H1 (cell line): ENCODE data around the gene BICDL1. TPM values are rescaled to one million over a fixed set of nuclear protein-coding genes. Genes with fewer than 3 reads are reported as not detected.

Experiments used
- CTCF ChIA-PET: fragments of 300-600 bp; sonication (Branson Sonifier 250); formaldehyde crosslinking; loops from one replicate; lab custom pipeline; 2021; ENCODE audit not compliant: partially characterized antibody; lab: Charles Lee
- POLR2A ChIA-PET: fragments of 300-600 bp; sonication (Branson Sonifier 250); formaldehyde crosslinking; loops from one replicate; lab custom pipeline; 2021; ENCODE audit warnings: inconsistent platforms; ENCODE audit not compliant: partially characterized antibody; lab: Charles Lee
- DNase-seq, 2 experiments: peaks; one replicate each; pipeline versions ENCODE4 v3.0.0 to v3.0.0-alpha.2; 2010 to 2022; ENCODE audit warnings: low spot score in 2 of 2, low read depth in 1 of 2, mixed read lengths in 1 of 2
- FAIRE-seq: peaks from 2 replicates; lab custom pipeline; 2011; peaks lifted over from hg19 to GRCh38; lab: Jason Lieb, UNC
- H2AFZ ChIP-seq: 2 replicates; pipeline ENCODE4 v1.8.1; 2012; ENCODE audit warnings: low read length, inconsistent platforms
- H2AK5ac ChIP-seq: 2 replicates; pipeline ENCODE4 v1.6.1; 2013; ENCODE audit warnings: low read depth, low read length
- H2BK120ac ChIP-seq: replicated peaks from 2 replicates; pipeline ENCODE3; 2013; ENCODE audit warnings: low read depth, low read length, inconsistent platforms
- H2BK12ac ChIP-seq: 2 replicates; pipeline ENCODE4 v1.6.1; 2013; ENCODE audit warnings: low read depth, low read length
- H2BK15ac ChIP-seq: 2 replicates; pipeline ENCODE4 v1.6.1; 2013; ENCODE audit warnings: low read length
- H2BK20ac ChIP-seq: 2 replicates; pipeline ENCODE4 v1.6.1; 2013; ENCODE audit warnings: low read length
- H2BK5ac ChIP-seq: 2 replicates; pipeline ENCODE4 v1.6.1; 2013; ENCODE audit warnings: low read depth, low read length
- H3K14ac ChIP-seq: 2 replicates; pipeline ENCODE4 v1.6.1; 2013; ENCODE audit warnings: inconsistent platforms; ENCODE audit not compliant: insufficient read length
- H3K18ac ChIP-seq: 2 replicates; pipeline ENCODE4 v1.6.1; 2013; ENCODE audit warnings: low read length; ENCODE audit errors: extremely low read depth
- H3K23ac ChIP-seq: 2 replicates; pipeline ENCODE4 v1.6.1; 2013; ENCODE audit warnings: inconsistent platforms; ENCODE audit not compliant: insufficient read length
- H3K23me2 ChIP-seq: 2 replicates; pipeline ENCODE4 v1.6.1; 2013; ENCODE audit warnings: low read depth, low read length
- H3K27ac ChIP-seq: 2 replicates; pipeline ENCODE4 v1.6.1; 2011; ENCODE audit warnings: low read depth, low read length, inconsistent platforms
- H3K27me3 ChIP-seq, 4 experiments: replicated peaks in 1 of 4; 1 replicate in 1 of 4; 2 replicates in 3 of 4; pipeline versions ENCODE4 v1.6.1 to v1.8.1; 2011 to 2013; ENCODE audit warnings: low read length in 3 of 4, mild to moderate bottlenecking in 3 of 4, inconsistent platforms in 2 of 4, mixed read lengths in 2 of 4, moderate library complexity in 1 of 4; ENCODE audit not compliant: control insufficient read depth in 3 of 4, insufficient read depth in 3 of 4; ENCODE audit errors: extremely low read depth in 1 of 4
- H3K36me3 ChIP-seq, 4 experiments: 2 replicates each; pipeline versions ENCODE4 v1.6.1 to v1.8.1; 2011 to 2013; ENCODE audit warnings: mild to moderate bottlenecking in 4 of 4, low read length in 3 of 4, moderate library complexity in 2 of 4, control low read depth in 1 of 4, inconsistent platforms in 1 of 4; ENCODE audit not compliant: insufficient read depth in 4 of 4, control insufficient read depth in 2 of 4
- H3K4ac ChIP-seq: replicated peaks from 2 replicates; pipeline ENCODE3; 2013; ENCODE audit warnings: low read length, low read depth, mixed read lengths, inconsistent platforms; ENCODE audit not compliant: insufficient read length
- H3K4me1 ChIP-seq, 4 experiments: replicated peaks in 1 of 4; 1 replicate in 1 of 4; 2 replicates in 3 of 4; pipeline versions ENCODE4 v1.6.1 to v1.8.1; 2011 to 2013; ENCODE audit warnings: low read length in 3 of 4, inconsistent platforms in 2 of 4, mixed read lengths in 1 of 4; ENCODE audit not compliant: insufficient read depth in 4 of 4, control insufficient read depth in 3 of 4
- H3K4me2 ChIP-seq, 2 experiments: 2 replicates each; pipeline versions ENCODE4 v1.6.1 to v1.8.1; 2011 to 2013; ENCODE audit warnings: low read depth in 2 of 2, low read length in 2 of 2, control low read depth in 1 of 2, inconsistent platforms in 1 of 2, mild to moderate bottlenecking in 1 of 2; ENCODE audit not compliant: insufficient read depth in 1 of 2
- H3K4me3 ChIP-seq, 4 experiments: fragments of 200-600, 300-600 bp in 1 of 4; sonication (generic), shearing (Covaris generic), sonication (Bioruptor Twin) in 1 of 4; 2 replicates each; pipeline versions ENCODE4 v1.5.1 to v1.8.1; 2011 to 2016; ENCODE audit warnings: low read length in 4 of 4, low read depth in 3 of 4, control low read depth in 2 of 4, inconsistent platforms in 2 of 4, mild to moderate bottlenecking in 2 of 4, mixed read lengths in 1 of 4, moderate library complexity in 1 of 4; ENCODE audit not compliant: insufficient read depth in 2 of 4; ENCODE audit errors: extremely low read depth in 1 of 4
- H3K56ac ChIP-seq: replicated peaks from 2 replicates; pipeline ENCODE3; 2013; ENCODE audit warnings: low read depth, mild to moderate bottlenecking, mixed read lengths, low read length, inconsistent platforms; ENCODE audit not compliant: insufficient read length
- H3K79me1 ChIP-seq: 2 replicates; pipeline ENCODE4 v1.6.1; 2013; ENCODE audit warnings: low read depth, low read length, control low read depth
- H3K79me2 ChIP-seq, 2 experiments: 2 replicates each; pipeline versions ENCODE4 v1.6.1 to v1.8.1; 2012 to 2013; ENCODE audit warnings: low read length in 2 of 2, mild to moderate bottlenecking in 2 of 2, inconsistent platforms in 1 of 2; ENCODE audit not compliant: insufficient read depth in 2 of 2, control insufficient read depth in 1 of 2
- H3K9ac ChIP-seq, 4 experiments: replicated peaks in 1 of 4; 1 replicate in 1 of 4; 2 replicates in 3 of 4; pipeline versions ENCODE4 v1.6.1 to v1.8.1; 2011 to 2013; ENCODE audit warnings: low read depth in 3 of 4, low read length in 3 of 4, control low read depth in 2 of 4, mild to moderate bottlenecking in 2 of 4, moderate library complexity in 2 of 4, inconsistent platforms in 1 of 4; ENCODE audit errors: extremely low read depth in 1 of 4
- H3K9me3 ChIP-seq, 2 experiments: 2 replicates each; pipeline versions ENCODE4 v1.6.1 to v1.8.1; 2012 to 2013; ENCODE audit warnings: mild to moderate bottlenecking in 2 of 2, moderate library complexity in 2 of 2, control low read depth in 1 of 2, inconsistent platforms in 1 of 2, low read depth in 1 of 2, low read length in 1 of 2, mixed read lengths in 1 of 2; ENCODE audit not compliant: insufficient read depth in 2 of 2
- H4K20me1 ChIP-seq, 2 experiments: replicated peaks in 1 of 2; 2 replicates each; pipeline versions ENCODE3 to v1.8.1; 2011 to 2013; ENCODE audit warnings: inconsistent platforms in 2 of 2, low read length in 2 of 2, mild to moderate bottlenecking in 1 of 2; ENCODE audit not compliant: insufficient read depth in 2 of 2, control insufficient read depth in 1 of 2
- H4K5ac ChIP-seq: 2 replicates; pipeline ENCODE4 v1.6.1; 2013; ENCODE audit warnings: low read length, low read depth, mixed read lengths, inconsistent platforms; ENCODE audit not compliant: insufficient read length
- H4K8ac ChIP-seq: 2 replicates; pipeline ENCODE4 v1.8.0; 2013; ENCODE audit warnings: mild to moderate bottlenecking, moderate library complexity, low read length, inconsistent platforms; ENCODE audit not compliant: insufficient read depth; ENCODE audit errors: extremely low read depth
- H4K91ac ChIP-seq: replicated peaks from 2 replicates; pipeline ENCODE3; 2013; ENCODE audit warnings: low read length, mixed read lengths, inconsistent platforms; ENCODE audit not compliant: insufficient read length
- BCL11A ChIP-seq, 2 experiments: IDR thresholded peaks; one replicate each; pipeline ENCODE4 v1.6.1; 2011; ENCODE audit warnings: low read depth in 2 of 2, low read length in 2 of 2, mild to moderate bottlenecking in 2 of 2
- BRCA1 ChIP-seq: IDR thresholded peaks from 2 replicates; pipeline ENCODE4 v1.6.1; 2012; ENCODE audit warnings: low read depth, low read length, improper control_type of control experiment
- EP300 ChIP-seq, 2 experiments: IDR thresholded peaks; 1 replicate in 1 of 2; 2 replicates in 1 of 2; pipeline ENCODE4 v1.6.1; 2011 to 2012; ENCODE audit warnings: low read depth in 2 of 2, low read length in 2 of 2, mild to moderate bottlenecking in 2 of 2, borderline replicate concordance in 1 of 2, inconsistent platforms in 1 of 2, moderate library complexity in 1 of 2
- RAD21 ChIP-seq, 2 experiments: IDR thresholded peaks in 1 of 2; conservative IDR thresholded peaks in 1 of 2; 2 replicates each; pipeline ENCODE4 v1.6.1; 2011; ENCODE audit warnings: low read depth in 2 of 2, low read length in 2 of 2, improper control_type of control experiment in 1 of 2, inconsistent platforms in 1 of 2, mild to moderate bottlenecking in 1 of 2, moderate library complexity in 1 of 2
- SIN3A ChIP-seq, 2 experiments: IDR thresholded peaks in 1 of 2; conservative IDR thresholded peaks in 1 of 2; 2 replicates each; pipeline ENCODE4 v1.6.1; 2011 to 2012; ENCODE audit warnings: low read length in 2 of 2, improper control_type of control experiment in 1 of 2, low read depth in 1 of 2, mild to moderate bottlenecking in 1 of 2
- WGBS, 2 experiments: shearing (Covaris generic) in 1 of 2; methylation state at CpG; one replicate each; pipeline versions ENCODE4 v1.1.6 to v1.1.7; 2013 to 2015; ENCODE audit warnings: low lambda C conversion rate in 2 of 2, mixed read lengths in 2 of 2, inconsistent platforms in 1 of 2, low coverage in 1 of 2, missing lambda C conversion rate in 1 of 2; ENCODE audit not compliant: insufficient replicate concordance in 2 of 2, insufficient coverage in 1 of 2, insufficient read length in 1 of 2; ENCODE audit errors: extremely low coverage in 1 of 2, missing lambda C conversion rate in 1 of 2; 5-methylcytosine and 5-hydroxymethylcytosine counted together
- polyA plus RNA-seq, 7 experiments: library from polyadenylated mRNA; depleted of rRNA in 3 of 7; stranded (reverse) in 5 of 7; unstranded in 2 of 7; fragments of >200 nt in 5 of 7; fragments of 200-250 nt in 2 of 7; gene quantifications; 1 replicate in 5 of 7; 2 replicates in 1 of 7; 4 replicates in 1 of 7; pipeline versions ENCODE4 v1.2.1 to v1.2.3, GENCODE V29; 2011 to 2013; ENCODE audit warnings: missing spikeins in 2 of 7, mixed read lengths in 2 of 7
- total RNA-seq: library from RNA; stranded (reverse); fragmentation: NEBNext Ultra II Directional; extraction: Animal tissue kit (Norgen Biotek cat#: 25700); gene quantifications from 2 replicates; pipeline ENCODE4 v1.2.1, GENCODE V29; 2021
- TF ChIP-seq, protein P1 (sequence below): IDR thresholded peaks from 2 replicates; pipeline ENCODE4 v1.6.1; 2011; ENCODE audit warnings: low read length, improper control_type of control experiment

The BICDL1 gene
- total and polyA plus RNA-seq, 2 of the 8 experiments (the other 6 are each of a cell fraction or from before 2014, with no cell fraction given) = 17.2 to 25.9 TPM

DNA sequence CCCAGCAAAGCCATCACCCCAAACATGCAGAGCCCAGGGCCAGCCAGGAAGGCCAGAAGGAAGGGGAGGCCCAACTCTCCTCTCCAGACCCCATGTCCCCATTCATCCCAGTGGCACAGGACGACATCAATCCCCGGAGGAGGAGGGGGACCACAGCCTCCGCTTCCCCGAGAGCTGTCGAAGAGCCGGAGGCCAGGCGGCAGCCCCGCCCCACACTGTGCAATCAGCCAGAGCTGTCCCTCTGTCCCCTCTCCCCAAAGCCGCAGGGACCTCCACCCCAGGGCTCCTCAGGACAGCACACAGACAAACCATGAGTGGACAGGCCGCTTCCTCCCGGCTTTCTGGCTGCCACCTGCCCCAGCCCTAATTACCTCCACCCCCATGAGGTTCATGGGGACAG, 110.7 kb downstream of the BICDL1 start:
- Histone ChIP-seq H2AK5ac (no peak overlapping the region), H3K23ac (no peak overlapping the region), H2BK5ac (no peak overlapping the region), H2AFZ (no peak overlapping the region), H3K4ac (no peak overlapping the region), H3K9me3 (no peaks in the 10 kb centered on the region), H3K56ac (no peak overlapping the region), H2BK120ac (no peak overlapping the region), H3K18ac (no peak overlapping the region), H3K79me2 (peaks cover 0 to 30% of the 10 kb centered on the region in 2 experiments; a peak in 3 of 4 replicates), H3K4me3 (no peak overlapping the region), H3K4me2 (no peak overlapping the region), H3K27ac (0 out of 2 replicates have a peak overlapping the region, but pooled peaks have one; percentile 10), H3K79me1 (peaks cover 6% of the 10 kb centered on the region; the same call in 1 of the 2 replicates), H4K5ac (no peak overlapping the region), H3K27me3 (no peaks in the 10 kb centered on the region), H3K23me2 (no peaks in the 10 kb centered on the region), H3K36me3 (peaks cover 0 to 19% (median 10%) of the 10 kb centered on the region in 4 experiments; a peak in 6 of 8 replicates), H2BK12ac (no peak overlapping the region), H4K91ac (no peak overlapping the region), H4K20me1 (peaks cover 6 to 14% of the 10 kb centered on the region in 2 experiments), H3K9ac (no peak overlapping the region), H3K4me1 (peaks cover 2 to 18% (median 9%) of the 10 kb centered on the region in 4 experiments), H3K14ac (no peak overlapping the region), H2BK20ac (no peak overlapping the region), H4K8ac (no peak overlapping the region), H2BK15ac (no peak overlapping the region)
- WGBS, 2 experiments = 96% methylated on average over 11 of the region's 11 CpGs; no CpG with 5 or more reads in 1 of the 2 experiments
- POLR2A ChIA-PET = interaction anchor here (1.2 to 6.3 kb wide), 4 partner anchors 9 to 100 kb away, joined by 5 to 52 read pairs (median 12); partner anchors contain the start of gene RAB35
- FAIRE-seq = no peak
- no peak for TF ChIP-seq BCL11A (IDR thresholded peaks at IDR 0.05; ENCODE audit: low read depth in 2 of 2, low read length in 2 of 2)
- TF ChIP-seq, protein P1, sequence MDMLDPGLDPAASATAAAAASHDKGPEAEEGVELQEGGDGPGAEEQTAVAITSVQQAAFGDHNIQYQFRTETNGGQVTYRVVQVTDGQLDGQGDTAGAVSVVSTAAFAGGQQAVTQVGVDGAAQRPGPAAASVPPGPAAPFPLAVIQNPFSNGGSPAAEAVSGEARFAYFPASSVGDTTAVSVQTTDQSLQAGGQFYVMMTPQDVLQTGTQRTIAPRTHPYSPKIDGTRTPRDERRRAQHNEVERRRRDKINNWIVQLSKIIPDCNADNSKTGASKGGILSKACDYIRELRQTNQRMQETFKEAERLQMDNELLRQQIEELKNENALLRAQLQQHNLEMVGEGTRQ = no peak
- no peak for TF ChIP-seq SIN3A (conservative IDR thresholded peaks at IDR 0.05 in 1 of 2, IDR thresholded peaks at IDR 0.05 in 1 of 2; ENCODE audit: low read depth in 1 of 2, low read length in 2 of 2)
- TF ChIP-seq EP300 (IDR thresholded peaks at IDR 0.05; ENCODE audit: borderline replicate concordance in 1 of 2, low read depth in 2 of 2, low read length in 2 of 2) = no peak
- no peak for TF ChIP-seq BRCA1
- TF ChIP-seq RAD21 (IDR thresholded peaks at IDR 0.05 in 1 of 2, conservative IDR thresholded peaks at IDR 0.05 in 1 of 2; ENCODE audit: low read depth in 2 of 2, low read length in 2 of 2) = no peak
- DNase-seq = no peak
- CTCF ChIA-PET = interaction anchor here (0.6 to 1.5 kb wide), 4 partner anchors 9 to 527 kb away, joined by 3 to 6 read pairs (median 3); no protein-coding TSS in a partner anchor
